Stimulated activated CD8-positive, alpha-beta memory T cell treated with anti-CD3 and anti-CD28 coated beads, Interleukin-4, amount 100 ng/mL, for 1 hour (primary cell): ENCODE data around the gene KDM1A.
"Not testable (repeated sequence)": the region's sequence is repeated elsewhere in the genome, so short reads cannot be mapped to it uniquely, and the experiment has no call there.

Source experiments
- DNase-seq, 2 donors: peaks; one replicate each; pipeline ENCODE4 v3.0.0-alpha.2; 2020; ENCODE audit warnings: low read depth in 2 of 2, low spot score in 1 of 2

The KDM1A gene

DNA sequence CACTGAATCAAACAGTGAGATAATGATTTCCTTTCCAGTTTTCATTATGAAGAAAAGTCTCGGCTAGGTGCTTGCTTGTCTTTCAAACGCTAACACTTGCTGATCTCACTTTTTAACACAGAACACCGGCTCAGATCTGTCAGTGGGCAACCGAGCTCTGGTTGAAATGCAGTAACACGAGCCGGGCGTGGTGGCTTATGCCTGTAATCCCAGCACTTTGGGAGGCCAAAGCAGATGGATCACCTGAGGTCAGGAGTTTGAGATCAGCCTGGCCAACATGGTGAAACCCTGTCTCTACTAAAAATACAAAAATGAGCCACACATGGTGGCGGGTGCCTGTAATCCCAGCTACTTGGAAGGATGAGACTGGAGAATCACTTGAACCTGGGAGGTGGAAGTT is 9.2 kb upstream of the KDM1A start:
- not testable (repeated sequence) for DNase-seq

DNA sequence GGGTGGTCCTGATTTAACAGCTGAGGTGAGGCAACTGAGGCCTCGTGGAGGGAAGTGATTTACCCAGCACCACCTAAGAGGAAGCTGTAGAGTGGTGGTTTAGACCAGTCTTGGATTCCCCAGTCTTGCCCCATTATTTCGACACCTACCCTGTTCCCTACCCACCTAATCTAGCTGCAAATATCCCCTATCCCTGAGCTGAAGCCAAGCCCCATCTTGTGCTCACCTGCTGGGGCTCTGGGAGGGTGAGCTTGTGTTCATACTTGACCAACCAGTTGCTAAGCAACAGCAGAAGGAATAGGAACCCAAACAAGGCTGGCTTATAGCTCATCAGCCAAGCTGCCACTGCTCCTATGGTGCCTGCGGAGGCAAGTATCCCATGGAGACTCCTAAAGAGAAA is 5.6 kb upstream of the KDM1A start:
- no peak for DNase-seq

DNA sequence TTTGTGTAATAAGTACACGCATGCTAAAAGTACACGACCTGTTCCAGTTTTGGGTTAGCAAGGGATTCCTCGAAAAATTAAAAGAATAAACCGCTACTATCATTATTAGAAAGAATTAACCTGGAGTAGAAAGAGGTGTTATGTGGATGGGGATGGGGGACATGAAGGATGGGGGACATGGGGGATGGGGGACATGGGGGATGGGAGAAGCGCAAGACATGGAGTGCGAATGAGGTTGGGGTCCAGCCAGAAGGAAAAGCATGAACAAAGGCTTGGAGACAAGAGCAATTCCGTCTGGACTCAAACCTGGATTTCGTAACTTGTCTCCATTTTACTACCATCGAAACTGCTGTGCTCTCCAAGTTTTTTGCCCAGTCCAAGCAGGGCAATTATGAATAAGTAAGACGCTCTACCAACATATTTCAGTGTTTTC is 591 bp upstream of the KDM1A start:
- no peak for DNase-seq

DNA sequence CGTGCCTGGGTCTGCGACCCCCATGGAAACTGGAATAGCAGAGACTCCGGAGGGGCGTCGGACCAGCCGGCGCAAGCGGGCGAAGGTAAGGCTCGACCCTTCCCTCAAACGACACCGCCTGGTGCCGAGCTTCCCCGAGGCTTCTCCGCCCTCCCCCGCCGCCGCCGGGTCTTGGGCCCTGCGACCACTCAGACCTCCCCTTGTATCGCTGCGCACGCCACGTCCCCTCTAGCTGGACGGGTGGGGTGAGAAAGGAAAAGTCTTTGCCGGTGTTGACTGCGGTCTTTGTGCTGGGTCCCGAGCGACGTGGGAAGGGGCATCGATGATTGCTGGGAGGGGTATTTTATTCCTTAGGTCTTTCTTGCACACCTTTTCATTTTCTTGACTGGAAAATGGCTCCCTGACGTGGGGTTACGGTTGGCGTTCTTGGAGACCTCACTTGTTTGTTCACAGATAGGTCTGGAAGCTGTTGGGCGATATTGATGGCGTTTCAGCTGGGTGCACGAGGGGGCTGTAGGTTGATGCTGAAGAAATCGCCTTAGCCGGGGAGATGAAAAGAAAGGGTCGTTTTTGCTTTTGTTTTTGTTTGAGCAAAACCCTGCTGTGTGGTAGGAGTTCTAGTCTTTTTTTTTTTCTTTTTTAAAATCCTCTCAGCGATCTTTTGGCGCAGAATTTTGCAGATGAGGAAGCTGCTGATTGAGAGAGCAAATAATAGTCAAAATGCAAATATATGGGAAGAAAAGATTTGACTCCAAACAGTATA is 776 bp downstream of the KDM1A start:
- no peak for DNase-seq

DNA sequence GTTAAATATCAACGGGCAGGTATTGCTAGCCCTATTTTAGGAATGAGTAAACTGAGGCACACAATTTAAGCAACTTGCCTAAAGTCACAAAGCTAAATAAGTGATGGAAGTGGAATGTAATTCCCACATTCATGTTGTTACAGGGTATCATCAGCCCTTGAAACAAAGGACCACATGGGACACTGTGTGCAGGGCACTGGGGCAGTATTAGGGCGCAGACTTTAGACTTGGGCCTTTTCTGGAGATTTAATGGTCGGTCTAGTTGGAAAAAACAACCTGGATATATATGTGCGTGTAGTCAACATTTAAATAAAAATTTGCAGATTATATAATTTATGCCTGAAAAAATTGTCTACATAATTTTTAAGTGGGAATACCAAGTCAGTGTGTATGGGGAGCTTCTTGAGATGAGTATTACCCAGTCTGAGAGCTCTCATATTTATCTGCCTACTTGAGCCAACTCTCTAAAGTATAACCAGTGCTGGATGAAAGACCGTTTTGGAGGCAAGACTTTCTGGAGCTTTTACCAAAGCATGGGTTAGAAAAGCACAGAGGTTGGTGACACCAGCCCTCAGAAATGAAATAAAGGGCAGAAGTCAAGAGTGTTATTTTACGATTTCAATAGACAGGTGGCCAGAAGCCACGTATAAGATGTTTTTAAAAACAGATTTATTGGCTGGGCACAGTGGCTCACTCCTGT is 1.6 kb downstream of the KDM1A start:
- DNase-seq = no peak

DNA sequence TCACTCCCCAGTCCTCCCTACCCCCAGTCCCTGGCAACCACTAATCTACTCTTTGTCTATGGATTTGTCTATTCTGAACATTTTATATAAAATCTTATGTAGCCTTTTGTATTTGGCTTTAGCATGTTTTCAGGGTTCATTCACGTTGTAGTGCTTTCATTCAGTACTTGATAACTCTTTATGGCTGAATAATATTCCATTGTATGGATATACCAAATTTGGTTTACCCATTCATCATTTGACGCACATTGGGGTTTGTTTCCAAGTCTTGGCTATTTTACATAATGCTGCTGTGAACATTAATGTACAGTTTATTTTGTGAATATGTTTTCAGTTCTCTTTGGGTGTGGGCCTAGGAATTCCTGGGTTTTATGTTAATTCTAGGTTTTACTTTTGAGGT is 2.6 kb downstream of the KDM1A start:
- no peak for DNase-seq

DNA sequence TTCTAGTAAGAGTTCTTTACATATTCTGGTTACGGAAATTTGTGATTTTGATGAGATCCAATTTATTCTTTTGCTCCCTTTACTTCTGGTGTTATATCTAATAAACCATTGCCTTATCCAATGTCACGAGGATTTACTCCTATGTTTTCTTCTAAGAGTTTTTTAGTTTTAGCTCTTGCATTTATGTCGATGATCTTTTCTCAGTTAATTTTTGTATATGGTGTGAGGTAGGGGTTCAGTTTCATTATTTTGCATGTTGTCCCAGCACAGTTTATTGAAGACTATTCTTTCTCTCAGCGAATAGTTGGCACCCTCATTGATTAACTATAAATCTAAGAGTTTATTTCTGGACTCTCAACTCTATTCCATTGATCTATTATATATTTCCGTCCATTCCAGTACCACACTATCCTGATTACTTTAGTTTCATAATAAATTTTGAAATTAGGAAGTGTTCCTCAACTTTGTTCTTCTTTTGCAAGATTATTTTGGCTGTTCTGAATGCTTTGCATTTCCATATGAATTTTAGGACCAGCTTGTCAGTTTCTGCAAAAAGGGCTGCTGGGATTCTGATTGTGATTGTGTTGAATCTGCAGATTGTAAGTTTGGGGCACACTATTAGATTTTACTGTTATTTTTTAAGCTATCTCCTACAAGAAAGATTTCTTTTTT is 4.0 kb downstream of the KDM1A start:
- no peak for DNase-seq

DNA sequence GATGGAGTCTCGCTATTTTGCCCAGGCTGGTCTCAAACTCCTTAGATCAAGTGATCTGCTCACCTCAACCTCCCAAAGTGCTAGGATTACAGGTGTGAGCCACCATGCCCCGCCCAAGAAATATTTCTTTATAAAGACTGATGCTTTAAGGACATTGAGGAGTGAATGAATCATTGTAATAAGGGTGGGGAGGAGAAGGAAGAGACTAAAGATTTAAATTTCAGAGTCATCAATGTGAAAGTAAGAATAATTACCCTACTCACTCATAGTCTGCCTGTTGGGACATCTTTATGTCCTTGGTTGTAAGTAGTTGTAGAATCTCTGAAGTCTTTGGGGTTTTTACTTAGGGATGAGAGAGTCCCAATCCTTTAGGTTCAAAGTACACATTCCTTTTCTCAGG is 7.3 kb downstream of the KDM1A start:
- DNase-seq = no peak

DNA sequence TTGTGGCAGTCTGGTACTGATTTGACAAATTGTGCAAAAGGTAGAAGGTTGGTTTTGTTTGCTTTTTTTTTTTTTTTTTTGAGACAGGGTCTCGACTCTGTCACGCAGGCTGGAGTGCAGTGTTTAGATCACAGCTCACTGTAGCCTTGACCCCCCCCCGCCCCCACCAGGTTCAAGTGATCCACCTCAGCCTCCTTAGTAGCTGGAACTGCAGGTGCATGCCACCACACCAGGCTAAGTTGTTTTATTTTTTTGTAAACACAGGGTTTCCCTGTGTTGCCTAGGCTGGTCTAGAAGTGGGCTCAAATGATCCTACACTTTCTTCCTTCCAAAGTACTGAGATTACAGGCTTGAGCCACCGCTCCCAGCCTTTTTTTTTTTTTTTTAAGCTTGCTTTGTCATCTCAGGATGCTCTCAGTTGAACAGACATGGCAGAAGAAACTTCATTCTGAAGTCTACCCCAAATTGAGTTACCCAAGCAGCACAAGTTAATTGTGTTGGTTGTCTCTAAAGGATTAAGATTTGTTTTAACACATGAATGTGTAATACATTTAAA is 8.2 kb downstream of the KDM1A start:
- DNase-seq = no peak

DNA sequence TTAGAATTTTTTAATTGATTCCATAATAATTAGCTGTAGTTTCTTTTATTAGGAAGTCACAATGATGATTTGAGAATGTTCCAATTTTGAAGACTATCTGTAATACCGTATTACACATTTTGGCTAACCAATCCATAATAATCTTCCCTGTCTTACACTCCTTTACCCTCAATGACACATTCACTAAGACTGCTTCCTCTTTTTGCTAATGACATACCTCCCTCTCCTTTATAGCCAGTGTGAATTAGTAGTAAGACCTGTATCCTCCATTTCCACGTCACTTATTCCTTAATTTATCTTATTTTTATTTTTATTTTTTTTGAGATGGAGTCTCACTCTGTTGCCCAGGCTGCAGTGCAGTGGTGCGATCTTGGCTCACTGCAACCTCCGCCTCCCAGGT is 10.1 kb downstream of the KDM1A start:
- no peak for DNase-seq

DNA sequence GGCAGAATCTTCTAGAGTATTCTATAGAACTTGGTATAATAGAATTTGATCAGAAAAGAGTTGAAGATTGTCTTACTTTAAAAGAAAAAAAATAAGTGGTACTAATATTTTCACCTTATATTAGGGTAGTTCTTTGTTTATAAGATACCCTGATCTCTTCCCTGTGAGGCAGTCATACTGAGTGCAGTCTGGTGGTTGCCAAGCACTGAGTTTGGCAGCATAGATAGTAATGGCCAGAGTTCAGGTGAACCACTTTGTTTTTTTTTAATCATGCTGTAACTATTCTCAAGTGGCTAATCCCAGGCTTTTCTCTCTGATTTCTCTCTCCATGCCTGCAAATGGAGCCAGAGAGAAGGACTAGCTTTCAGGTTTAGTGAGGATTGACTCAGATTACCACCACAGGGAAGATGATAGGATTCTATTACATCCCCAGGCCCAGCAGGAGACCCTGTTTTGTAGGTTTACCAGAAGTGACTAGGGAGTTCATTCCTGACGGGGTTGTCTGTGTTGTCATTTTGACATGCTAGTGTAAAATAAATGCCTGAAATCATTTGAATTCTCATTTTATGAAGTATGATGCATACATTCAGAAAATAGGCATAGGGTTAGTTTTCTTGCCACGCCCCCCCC is 16.7 kb downstream of the KDM1A start:
- DNase-seq = no peak

DNA sequence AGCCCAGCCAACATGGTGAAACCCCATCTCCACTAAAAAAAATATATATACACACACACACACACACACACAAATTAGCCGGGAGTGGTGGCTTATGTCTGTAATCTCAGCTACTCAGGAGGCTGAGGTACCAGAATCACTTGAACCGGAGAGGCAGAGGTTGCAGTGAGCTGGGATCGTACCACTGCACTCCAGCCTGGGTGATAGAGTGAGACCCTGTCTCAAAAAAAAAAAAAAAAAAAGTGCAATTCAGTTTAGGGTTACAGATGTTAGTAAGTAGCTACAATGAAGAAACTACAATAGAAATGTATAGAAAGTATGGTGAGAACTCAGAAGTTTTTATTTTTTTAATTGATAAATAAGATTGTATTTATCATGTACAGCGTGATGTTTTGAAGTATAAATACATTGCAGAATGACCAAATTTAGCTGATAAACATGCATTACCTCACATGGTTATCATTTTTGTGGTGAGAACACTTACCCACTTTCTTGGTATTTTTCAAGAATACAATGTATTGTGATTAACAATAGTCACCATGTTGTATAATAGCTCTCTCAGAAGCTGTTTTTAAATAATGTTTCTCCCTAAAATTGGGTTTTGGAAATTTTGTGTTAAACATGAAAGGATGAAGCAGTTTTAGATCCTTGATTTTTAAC is 17.9 kb downstream of the KDM1A start:
- DNase-seq = no peak

DNA sequence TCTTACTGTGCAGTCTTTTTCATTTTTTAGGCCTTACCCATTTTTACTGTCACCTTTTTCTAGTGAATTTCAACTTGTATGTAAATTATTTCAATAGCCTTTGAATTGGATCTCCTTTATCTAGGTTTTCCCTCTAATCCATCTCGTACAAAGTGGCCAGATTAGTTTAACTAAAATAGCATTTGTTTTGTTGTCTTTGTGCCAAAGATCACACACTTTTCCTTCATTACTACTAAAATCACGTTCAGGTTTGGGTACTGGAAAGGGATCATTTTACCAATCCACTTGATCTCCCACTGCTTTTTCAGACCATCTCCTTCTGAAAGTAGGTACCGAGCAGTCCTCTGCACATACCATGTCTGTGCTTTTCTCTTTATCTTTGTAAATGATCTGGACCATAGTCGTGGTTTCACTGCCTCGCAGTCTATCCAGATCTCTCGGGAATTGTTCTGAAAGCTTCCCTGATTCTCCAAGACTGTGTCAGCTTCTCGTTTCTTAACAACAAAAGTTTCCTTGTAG is 20.1 kb downstream of the KDM1A start:
- DNase-seq = no peak

DNA sequence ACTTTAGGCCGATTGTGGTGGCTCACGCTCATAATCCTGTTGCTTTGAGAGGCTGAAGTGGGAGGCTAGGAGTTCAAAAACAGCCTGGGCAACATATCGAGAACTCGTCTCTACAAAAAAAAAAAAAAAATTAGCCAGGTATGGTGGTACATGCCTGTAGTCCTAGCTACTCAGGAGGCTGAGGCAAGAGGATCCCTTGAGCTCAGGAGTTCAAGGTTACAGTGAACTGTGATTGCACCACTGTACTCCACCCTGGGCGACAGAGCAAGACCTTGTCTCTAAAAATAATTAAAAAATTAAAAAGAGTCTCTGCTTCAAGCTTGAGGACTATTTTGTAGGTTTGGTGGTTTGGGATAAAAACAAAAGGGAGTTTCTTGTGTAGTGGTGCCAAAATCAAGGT is 21.2 kb downstream of the KDM1A start:
- DNase-seq = no peak

DNA sequence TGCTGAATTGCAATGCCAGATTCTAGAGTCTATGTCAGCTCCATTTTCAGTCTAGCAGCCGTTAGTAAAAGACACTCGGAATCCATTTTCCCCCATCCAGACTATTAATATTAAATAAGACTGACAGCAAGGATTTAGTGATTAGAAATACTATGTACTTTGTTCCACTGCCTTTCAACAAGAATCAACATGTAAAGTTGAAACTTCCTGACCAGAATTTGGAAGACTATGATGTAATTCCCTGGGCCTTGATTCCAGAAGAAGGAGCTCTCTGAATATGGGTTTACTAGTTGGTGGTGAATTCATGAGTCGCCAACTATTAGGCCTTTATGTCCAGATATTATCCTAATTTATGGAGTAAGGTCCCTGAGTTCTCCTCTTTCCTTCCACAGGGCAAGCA is 24.8 kb downstream of the KDM1A start:
- DNase-seq = no peak

DNA sequence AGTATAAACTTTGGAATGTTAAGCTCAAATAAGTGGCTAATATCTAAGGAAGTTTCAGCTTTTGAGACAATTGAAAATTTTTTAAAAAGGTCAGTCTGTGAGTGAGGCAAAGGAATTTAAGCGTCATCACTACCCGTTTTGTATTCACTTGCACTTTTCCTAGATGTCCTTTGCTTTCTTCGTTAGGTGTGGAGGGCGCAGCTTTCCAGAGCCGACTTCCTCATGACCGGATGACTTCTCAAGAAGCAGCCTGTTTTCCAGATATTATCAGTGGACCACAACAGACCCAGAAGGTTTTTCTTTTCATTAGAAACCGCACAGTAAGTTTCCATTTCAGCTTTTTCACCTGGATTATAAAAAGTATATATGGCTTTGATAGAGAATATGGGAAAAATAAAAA is 30.9 kb downstream of the KDM1A start:
- no peak for DNase-seq

DNA sequence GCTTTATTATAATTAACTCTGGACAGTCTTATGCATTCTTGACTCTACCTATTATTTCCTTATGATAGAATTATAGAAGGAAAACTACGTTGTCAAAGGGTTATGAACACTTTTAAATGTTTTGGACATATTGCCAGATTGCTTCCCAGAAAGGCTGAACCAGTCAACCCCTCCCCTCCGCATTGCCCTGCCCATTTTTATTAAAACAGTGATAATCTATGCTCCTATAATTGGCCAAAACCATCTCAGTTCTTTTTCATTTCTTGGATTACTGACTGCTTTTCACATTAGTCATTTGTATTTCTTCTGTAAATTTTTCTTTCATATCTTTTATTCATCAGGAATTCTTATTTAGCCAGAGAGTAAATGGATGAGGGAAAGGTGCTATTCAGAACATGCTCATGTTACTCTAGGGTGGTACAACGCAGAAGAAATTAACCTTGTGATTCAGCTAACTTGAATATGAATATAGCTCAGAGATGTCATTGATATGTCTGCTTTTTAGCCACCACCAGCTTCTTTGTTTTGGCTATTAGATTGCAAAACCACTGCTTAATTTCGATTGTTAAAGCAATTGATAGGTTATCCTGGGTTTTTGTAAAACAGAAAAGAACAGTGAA is 32.1 kb downstream of the KDM1A start:
- DNase-seq = no peak

DNA sequence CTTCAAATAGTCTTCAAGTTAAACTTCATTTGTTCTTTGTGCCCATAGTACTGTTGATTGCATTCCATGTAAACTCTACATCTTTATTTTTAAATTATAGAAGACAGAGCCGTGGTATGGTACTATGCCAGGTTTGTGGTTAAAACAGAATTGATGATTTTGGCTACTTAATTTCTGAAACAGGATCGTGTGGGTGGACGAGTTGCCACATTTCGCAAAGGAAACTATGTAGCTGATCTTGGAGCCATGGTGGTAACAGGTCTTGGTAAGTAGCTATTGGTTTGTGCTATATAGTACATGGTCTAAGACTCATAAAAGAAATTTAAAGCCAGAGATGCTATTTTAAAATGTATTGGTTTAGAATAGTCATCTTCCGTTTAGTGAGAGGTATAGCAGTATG is 38.0 kb downstream of the KDM1A start:
- no peak for DNase-seq

DNA sequence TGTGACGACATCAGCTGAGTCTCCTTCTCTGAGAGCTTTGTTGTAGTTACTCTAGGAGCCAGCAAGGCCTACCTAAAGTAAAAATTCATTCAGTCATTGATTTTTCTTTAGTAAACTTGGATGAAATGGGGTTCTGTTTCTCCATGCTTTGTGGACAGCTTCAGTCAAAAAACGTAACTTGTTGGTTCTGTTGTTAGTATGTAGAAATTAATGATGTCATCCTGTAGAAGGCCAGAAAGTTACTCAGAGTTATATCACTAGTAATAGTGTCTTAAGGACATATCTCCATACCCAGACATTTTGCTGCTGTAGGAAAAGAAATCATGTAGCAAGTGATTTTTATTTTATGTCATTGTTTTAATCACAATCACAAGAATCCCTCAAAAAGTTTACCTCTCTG is 43.0 kb downstream of the KDM1A start:
- no peak for DNase-seq

DNA sequence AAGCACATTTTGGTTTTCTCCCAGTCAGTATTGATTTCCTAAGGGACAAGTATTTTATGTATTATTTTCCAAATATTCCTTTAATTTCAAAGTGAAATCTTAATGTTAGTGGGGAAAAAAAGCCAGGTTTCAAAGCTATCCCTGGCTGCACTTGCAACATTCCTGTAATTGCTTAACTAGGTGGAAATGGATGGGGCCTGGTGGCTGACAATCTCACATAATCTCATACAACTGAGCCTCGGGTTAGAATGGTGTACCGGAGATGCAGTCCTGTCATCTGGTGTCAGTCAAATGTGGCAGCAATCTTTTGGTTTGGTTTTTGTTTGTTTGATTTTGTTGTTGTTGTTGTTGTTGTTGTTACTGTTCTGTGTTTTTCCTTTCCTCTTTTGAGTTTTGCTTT is 46.1 kb downstream of the KDM1A start:
- DNase-seq = no peak
